Fibroblast of pulmonary artery (primary cell): ENCODE results near the gene PKD1L1.

ENCODE experiments used
- DNase-seq: peaks from one replicate; pipeline ENCODE4 v3.0.0-alpha.2; 2010; ENCODE audit warnings: low read depth
- H3K4me3 ChIP-seq: replicated peaks from 2 replicates; pipeline ENCODE4 v1.5.1; 2011; ENCODE audit warnings: low read depth, mild to moderate bottlenecking, control low read depth, low read length, moderate library complexity
- CTCF ChIP-seq: IDR thresholded peaks from 2 replicates; pipeline ENCODE4 v1.5.1; 2011; ENCODE audit warnings: mild to moderate bottlenecking, control low read depth, low read length, inconsistent platforms; ENCODE audit errors: missing control alignments

The PKD1L1 gene

DNA sequence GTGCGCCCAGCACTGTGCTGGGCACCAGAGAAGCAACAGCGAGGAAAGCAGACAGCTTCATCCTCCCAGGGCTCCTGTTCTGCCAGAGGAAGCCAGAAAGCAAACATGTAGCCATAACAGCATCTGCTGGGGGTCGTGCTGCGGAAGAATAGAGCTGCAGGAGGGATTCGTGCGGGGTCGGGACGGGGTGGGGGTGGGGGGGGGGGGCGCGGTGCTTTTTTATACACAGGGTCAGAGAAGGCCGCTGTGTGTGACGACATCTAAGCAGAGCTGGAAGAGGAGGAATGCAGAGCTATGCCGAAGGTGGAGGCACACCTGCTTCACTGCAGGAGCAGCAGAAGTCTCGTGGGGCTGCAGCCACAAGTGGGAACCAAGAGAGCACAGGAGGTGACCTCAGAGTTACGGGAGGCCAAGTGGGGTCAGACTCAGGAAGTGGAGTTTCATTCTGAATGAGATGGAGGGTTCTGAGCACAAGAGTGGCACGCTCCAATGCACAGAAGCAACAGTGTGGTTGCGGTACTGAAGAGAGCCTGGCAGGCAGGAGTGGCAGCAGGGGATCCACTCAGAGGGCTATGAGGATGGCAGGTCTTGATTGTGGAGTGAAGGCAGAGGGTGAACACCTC is 11.1 kb downstream of the PKD1L1 start:
- no peak for DNase-seq
- no peak overlapping the region for H3K4me3 ChIP-seq

DNA sequence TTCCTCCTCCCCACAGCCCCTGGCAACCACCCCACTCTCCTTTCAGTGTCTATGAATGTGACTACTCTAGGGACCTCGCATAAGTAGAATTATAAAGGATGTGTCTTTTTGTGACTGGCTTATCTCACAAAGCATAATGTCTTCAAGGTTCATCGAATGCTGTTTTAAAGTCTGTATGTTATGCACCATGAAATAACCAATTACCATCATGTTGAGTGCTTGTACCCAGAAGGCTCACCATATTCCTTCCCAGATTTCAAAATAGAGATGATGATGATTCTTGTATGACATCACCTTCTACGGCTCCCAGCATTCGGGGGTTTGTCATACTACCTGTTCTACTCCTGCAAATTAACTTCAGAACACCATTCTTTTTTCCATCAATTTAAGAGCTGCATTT is 11.9 kb downstream of the PKD1L1 start:
- TF ChIP-seq CTCF, result no peak
- H3K4me3 ChIP-seq, result no peak overlapping the region
- no peak for DNase-seq

More for the DNA sequence above, 11.1 kb downstream of the PKD1L1 start:
- TF ChIP-seq CTCF, result no peak

- no peak overlapping the region for H3K4me3 ChIP-seq
- no peak for DNase-seq
- TF ChIP-seq CTCF, result no peak
These were observed 12.9 kb downstream of the PKD1L1 start for GRCh38 chr7:47935336-47935735.

DNA sequence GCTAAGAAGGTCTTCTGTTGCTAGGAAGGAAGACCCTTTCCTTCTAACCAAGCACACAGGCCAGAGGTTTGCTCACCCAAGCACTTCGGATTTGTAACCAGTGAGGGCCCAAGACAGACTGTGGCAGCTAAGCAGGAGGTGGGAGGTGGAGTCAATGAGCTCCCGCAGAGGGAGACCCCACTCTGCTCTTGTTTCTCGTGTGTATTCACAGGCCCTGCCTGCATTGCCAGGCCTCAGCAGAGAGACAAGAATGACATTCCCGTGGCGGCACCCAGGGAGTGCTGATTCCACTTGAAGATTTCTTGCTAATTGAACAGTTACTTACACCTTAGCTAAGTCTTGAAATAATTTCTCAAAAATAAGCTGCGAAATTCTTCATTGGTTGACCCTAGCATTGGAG is 13.4 kb downstream of the PKD1L1 start:
- H3K4me3 ChIP-seq, result no peak overlapping the region
- no peak for DNase-seq
- no peak for TF ChIP-seq CTCF

GRCh38 chr7:47933215-47933614 is 15.1 kb downstream of the PKD1L1 start:
- no peak for TF ChIP-seq CTCF
- no peak for DNase-seq

DNA sequence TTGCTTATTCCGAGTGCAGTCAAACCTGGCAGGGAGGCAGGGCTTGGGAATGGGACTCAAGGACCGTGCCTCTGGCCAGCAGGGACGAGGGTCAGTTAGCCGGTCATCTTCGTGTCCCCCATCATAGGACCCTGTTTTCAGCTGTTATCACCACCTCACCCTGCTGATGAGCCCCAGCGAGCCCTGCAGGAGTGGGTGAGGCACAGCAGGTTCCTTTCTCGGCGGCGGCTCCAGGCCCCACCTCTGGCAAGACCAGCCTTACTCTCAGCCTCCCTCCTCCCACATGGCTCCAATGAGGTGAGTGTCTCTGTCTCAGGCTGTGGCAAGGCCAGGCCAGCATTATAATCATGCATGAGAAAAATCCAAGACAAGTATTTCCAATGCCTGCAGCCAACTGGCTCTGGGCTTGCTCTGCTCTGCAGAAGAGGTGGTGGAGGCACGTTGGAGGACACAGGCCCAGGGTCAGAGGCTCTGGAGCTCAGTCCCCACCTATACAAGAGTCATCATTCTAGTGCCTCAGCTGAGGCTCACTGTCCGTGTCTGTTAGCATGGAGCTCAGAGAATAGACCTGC is 15.7 kb downstream of the PKD1L1 start:
- no peak overlapping the region for H3K4me3 ChIP-seq
- no peak for DNase-seq
- no peak for TF ChIP-seq CTCF

More at GRCh38 chr7:47933215-47933614, 15.1 kb downstream of the PKD1L1 start:
- no peak overlapping the region for H3K4me3 ChIP-seq

DNA sequence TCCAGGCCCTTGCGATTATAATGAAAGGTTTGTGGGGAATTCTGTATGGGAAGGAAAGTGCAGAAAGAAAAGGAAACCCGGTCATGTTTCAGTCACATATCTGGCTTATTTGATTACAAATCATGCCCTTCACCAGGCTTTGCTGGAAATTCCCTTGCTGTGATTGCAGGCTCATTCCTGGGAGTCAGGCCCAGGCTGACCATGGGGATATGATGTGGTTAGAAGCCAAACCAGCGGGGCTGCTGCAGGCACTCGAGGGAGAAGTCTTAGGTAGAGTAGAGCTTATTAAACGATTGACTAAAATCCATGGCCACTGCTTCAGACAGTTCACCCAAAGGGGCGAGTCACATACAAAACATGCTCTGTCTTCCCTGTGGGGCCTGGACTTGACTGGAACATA is 16.2 kb downstream of the PKD1L1 start:
- peak; percentile 29 for DNase-seq
- TF ChIP-seq CTCF, result no peak
- no peak overlapping the region for H3K4me3 ChIP-seq
